Spleen (tissue), 11 donors: ENCODE data around the gene SNX32. TPM values are rescaled to one million over a fixed set of nuclear protein-coding genes. Genes with fewer than 3 reads are reported as not detected.

Source experiments
- DNase-seq: peaks from one replicate; pipeline ENCODE4 v3.0.0-alpha.2; 2020
- H3K27ac ChIP-seq, 8 donors: fragments of 200-600 bp; sonication (generic) in 7 of 8; 1 replicate in 4 of 8; 2 replicates in 4 of 8; pipeline versions ENCODE4 v1.5.0 to v1.8.0; 2016 to 2021; ENCODE audit warnings: inconsistent platforms in 4 of 8, mild to moderate bottlenecking in 4 of 8, moderate library complexity in 1 of 8
- H3K27me3 ChIP-seq, 7 donors: fragments of 200-600 bp; sonication (generic) in 6 of 7; replicated peaks in 1 of 7; 1 replicate in 4 of 7; 2 replicates in 3 of 7; pipeline versions ENCODE4 v1.5.0 to v1.8.0; 2016 to 2021; ENCODE audit warnings: inconsistent platforms in 3 of 7, mild to moderate bottlenecking in 1 of 7
- H3K36me3 ChIP-seq, 6 donors: fragments of 200-600 bp; sonication (generic) in 5 of 6; 1 replicate in 4 of 6; 2 replicates in 2 of 6; pipeline versions ENCODE4 v1.5.0 to v1.8.0; 2016 to 2021; ENCODE audit warnings: inconsistent platforms in 2 of 6
- H3K4me1 ChIP-seq, 6 donors: fragments of 200-600 bp; sonication (generic) in 5 of 6; 1 replicate in 3 of 6; 2 replicates in 3 of 6; pipeline versions ENCODE4 v1.5.0 to v1.8.0; 2016 to 2021; ENCODE audit warnings: inconsistent platforms in 3 of 6
- H3K4me3 ChIP-seq, 8 donors: fragments of 200-600 bp; sonication (generic) in 7 of 8; 1 replicate in 4 of 8; 2 replicates in 4 of 8; pipeline versions ENCODE4 v1.5.0 to v1.8.0; 2016 to 2021; ENCODE audit warnings: inconsistent platforms in 4 of 8, mild to moderate bottlenecking in 4 of 8, moderate library complexity in 2 of 8
- H3K9me3 ChIP-seq, 8 donors: fragments of 200-600 bp; sonication (generic) in 7 of 8; 1 replicate in 4 of 8; 2 replicates in 4 of 8; pipeline versions ENCODE4 v1.5.0 to v1.8.0; 2016 to 2021; ENCODE audit warnings: inconsistent platforms in 4 of 8
- CTCF ChIP-seq, 11 experiments: fragments of 200-600 bp in 7 of 11; fragments of 450-650 bp in 4 of 11; sonication (generic) in 4 of 11; IDR thresholded peaks in 8 of 11; conservative IDR thresholded peaks in 3 of 11; 1 replicate in 7 of 11; 2 replicates in 4 of 11; pipeline versions ENCODE4 v1.4.0 to v1.8.0; 2016 to 2021; ENCODE audit warnings: antibody characterized with exemption in 11 of 11, inconsistent platforms in 4 of 11, mild to moderate bottlenecking in 1 of 11
- POLR2A ChIP-seq, 3 donors: fragments of 450-650 bp; IDR thresholded peaks; one replicate each; pipeline ENCODE4 v1.5.1; 2017; ENCODE audit warnings: antibody characterized with exemption in 3 of 3, mild to moderate bottlenecking in 1 of 3
- POLR2AphosphoS5 ChIP-seq, 3 donors: sonication (generic); formaldehyde crosslinking; IDR thresholded peaks; one replicate each; pipeline ENCODE4 v1.5.1; 2017; ENCODE audit warnings: antibody characterized with exemption in 3 of 3
- WGBS, 5 donors: extraction: QIAGEN DNeasy Blood & Tissue Kit in 3 of 5; methylation state at CpG; one replicate each; pipeline versions ENCODE4 v1.1.5 to v1.1.7; 2013 to 2018; 5-methylcytosine and 5-hydroxymethylcytosine counted together
- intact Hi-C: fragments of 100-400 bp; cut with DNase I; formaldehyde crosslinking; loops from one replicate; pipeline ENCODE4 v1.15.0; 2023; ENCODE audit warnings: low total_unique reads
- polyA plus RNA-seq, 3 donors: library from polyadenylated mRNA; stranded (reverse); fragments of 200-250 nt; gene quantifications; one replicate each; pipeline ENCODE4 v1.2.1, GENCODE V29; 2013
- total RNA-seq, 7 donors: library from RNA; depleted of rRNA in 3 of 7; stranded (reverse); fragments of >200 nt in 3 of 7; fragmentation: NEBNext Ultra II Directional in 4 of 7; extraction: Animal tissue kit (Norgen Biotek cat#: 25700) in 4 of 7; gene quantifications; one replicate each; pipeline versions ENCODE4 v1.1.0 to v1.2.1, GENCODE V29; 2016 to 2021
- donor health status: healthy with polysubstance abuse.
- donor health status: DM: no; HTN: no; CAD: no; lungs with moderate emphysema.
- donor health status: DM: no; HTN: no; CAD: no.
- donor health status: Bipolar disorder and iron deficiency.
- donor health status: healthy.
- donor health status: DM: no; HTN: no; CAD: no.
- donor health status: DM: yes; HTN: yes; CAD: no.

Gene SNX32
- total and polyA plus RNA-seq, 10 donors: 0.22 to 1.5 (median 0.83) TPM; not detected in 2

DNA sequence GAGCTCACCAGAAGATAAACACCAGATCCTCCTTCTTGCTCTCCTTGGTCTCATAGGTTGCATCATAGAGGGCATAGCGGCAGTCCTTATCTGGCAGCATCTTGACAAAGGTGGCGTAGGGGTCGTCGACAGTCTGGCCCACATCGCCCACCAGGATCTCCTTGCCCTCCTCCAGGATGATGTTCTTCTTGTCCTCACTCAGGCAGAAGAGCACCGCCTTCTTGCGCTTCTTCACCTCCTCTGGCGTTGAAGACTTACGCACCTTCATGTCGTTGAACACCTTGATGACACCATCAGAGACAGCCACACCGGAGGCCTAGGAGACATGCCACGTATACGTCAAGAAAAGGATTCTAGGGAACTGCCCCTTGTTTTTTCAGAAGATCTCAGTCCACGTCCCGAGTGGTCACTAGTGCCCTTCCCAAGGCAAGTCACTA is 22.2 kb downstream of the SNX32 start:
- H3K9me3 ChIP-seq: peaks cover 0 to 9% (median 7%) of the 10 kb centered on the region in 8 donors
- WGBS, 5 donors: 83 to 92% (median 85%) methylated on average over 15 of the region's 15 CpGs
- no peaks in the 10 kb centered on the region for H3K27me3 ChIP-seq
- peak overlapping the region in 7 of 8 donors; percentile 98 to 100 (median 99) for H3K4me3 ChIP-seq
- TF ChIP-seq POLR2A (IDR thresholded peaks at IDR 0.05) (no peak), CTCF (IDR thresholded peaks at IDR 0.05 in 8 of 11, conservative IDR thresholded peaks at IDR 0.05 in 3 of 11) (no peak), POLR2AphosphoS5 (IDR thresholded peaks at IDR 0.05) (no peak)
- peak overlapping the region in 6 of 8 donors; percentile 93 to 99 (median 98) for H3K27ac ChIP-seq
- peaks cover 26 to 76% (median 57%) of the 10 kb centered on the region in 6 donors for H3K4me1 ChIP-seq
- H3K36me3 ChIP-seq: peaks cover 10 to 57% (median 53%) of the 10 kb centered on the region in 6 donors
- intact Hi-C loops: no loop called here
- DNase-seq: peak; percentile 67

DNA sequence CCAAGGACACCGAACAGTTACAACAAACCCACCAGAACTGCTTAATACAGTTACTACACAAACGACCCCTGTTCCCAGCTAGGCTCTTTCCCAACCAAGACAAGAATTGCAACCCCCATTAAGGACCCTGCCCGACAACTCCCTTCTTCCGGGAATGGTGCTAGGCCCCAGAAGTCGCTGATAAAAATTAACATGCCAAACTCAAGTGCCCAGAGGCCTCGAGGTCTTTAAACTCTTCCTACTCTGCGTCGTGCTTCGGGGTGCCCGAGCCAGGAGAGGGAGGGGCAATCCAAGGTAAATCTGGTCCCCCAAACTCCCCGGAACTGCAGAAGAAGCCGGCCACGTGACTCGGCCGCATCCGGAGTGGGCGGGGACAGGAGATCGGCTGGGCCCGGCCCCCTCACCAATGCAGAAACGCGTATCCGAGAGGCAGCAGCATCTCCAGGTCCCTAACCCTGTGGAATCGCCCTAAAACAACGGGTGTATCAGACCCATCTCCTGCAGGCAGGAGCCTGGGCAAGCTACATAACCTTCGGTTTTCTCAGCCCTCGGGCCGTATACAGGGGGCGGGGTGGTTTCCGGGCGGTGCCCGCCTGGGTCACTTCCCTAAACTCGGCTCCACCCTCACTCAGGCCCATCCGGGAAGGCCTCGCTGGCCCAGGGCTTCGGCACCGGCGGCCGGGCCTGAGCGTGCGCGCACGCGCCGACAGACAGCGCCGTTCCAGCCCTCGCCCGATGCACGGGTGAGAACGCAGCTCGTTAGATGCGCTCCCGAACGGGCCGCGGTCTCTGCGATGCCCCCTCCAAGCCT is 23.1 kb downstream of the SNX32 start:
- peaks cover 35 to 83% (median 66%) of the 10 kb centered on the region in 6 donors for H3K4me1 ChIP-seq
- H3K9me3 ChIP-seq: no peaks in the 10 kb centered on the region
- intact Hi-C loops: no loop called here
- H3K27ac ChIP-seq: peak overlapping the region; percentile 93 to 99 (median 97)
- TF ChIP-seq POLR2AphosphoS5 (IDR thresholded peaks at IDR 0.05): peak; percentile 81 to 95 (median 88)
- TF ChIP-seq POLR2A (IDR thresholded peaks at IDR 0.05): peak in 1 of 3 donors; percentile 19
- TF ChIP-seq CTCF (IDR thresholded peaks at IDR 0.05 in 8 of 11, conservative IDR thresholded peaks at IDR 0.05 in 3 of 11): peak in 1 of 11 experiments; percentile 14
- peaks cover 9 to 52% (median 46%) of the 10 kb centered on the region in 6 donors for H3K36me3 ChIP-seq
- 1 to 5% (median 1%) methylated on average over 20 to 57 of the region's 57 CpGs for WGBS, 5 donors
- peak overlapping the region; percentile 76 to 100 (median 99) for H3K4me3 ChIP-seq
- peak; percentile 97 for DNase-seq
- no peaks in the 10 kb centered on the region for H3K27me3 ChIP-seq

DNA sequence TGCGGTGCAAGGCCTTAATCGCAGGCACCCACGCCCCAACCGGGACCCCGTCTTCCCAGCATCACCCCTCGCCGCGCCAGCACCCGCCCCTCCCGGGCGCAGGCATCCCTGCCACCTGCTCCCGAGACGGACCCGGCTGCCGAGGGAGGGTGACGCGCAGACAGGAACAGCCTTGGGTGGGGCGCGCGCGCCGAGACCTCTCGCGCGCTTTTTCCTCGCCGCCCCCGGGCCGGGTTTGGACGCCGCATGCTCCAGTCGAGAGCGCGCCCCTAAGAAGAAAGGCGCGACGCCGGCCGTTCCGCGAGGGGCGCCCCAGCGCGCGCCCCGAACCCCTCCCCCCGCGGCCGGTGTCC is 23.7 kb downstream of the SNX32 start:
- peak overlapping the region; percentile 76 to 100 (median 99) for H3K4me3 ChIP-seq
- DNase-seq: no peak
- H3K27ac ChIP-seq: peak overlapping the region; percentile 93 to 99 (median 97)
- TF ChIP-seq POLR2AphosphoS5 (IDR thresholded peaks at IDR 0.05): no peak
- no peak for TF ChIP-seq CTCF (IDR thresholded peaks at IDR 0.05 in 8 of 11, conservative IDR thresholded peaks at IDR 0.05 in 3 of 11)
- TF ChIP-seq POLR2A (IDR thresholded peaks at IDR 0.05): peak in 1 of 3 donors; percentile 4
- peaks cover 40 to 83% (median 72%) of the 10 kb centered on the region in 6 donors for H3K4me1 ChIP-seq
- WGBS, 5 donors: 0 to 1% (median 0%) methylated on average over 6 to 49 of the region's 49 CpGs
- peaks cover 7 to 52% (median 46%) of the 10 kb centered on the region in 6 donors for H3K36me3 ChIP-seq
- intact Hi-C loops: no loop called here
- no peaks in the 10 kb centered on the region for H3K27me3 ChIP-seq
- H3K9me3 ChIP-seq: no peaks in the 10 kb centered on the region
